HepG2 (cell line): ENCODE data around the gene PXDC1. TPM values are rescaled to one million over a fixed set of nuclear protein-coding genes. Genes with fewer than 3 reads are reported as not detected.

Experiments used
- ARID2 ChIP-seq: sonication (generic); formaldehyde crosslinking; IDR thresholded peaks from 2 replicates; pipeline ENCODE4 v1.8.1; 2022; ENCODE audit warnings: mild to moderate bottlenecking, missing genetic modification reagents, borderline replicate concordance
- ARNT ChIP-seq: fragments of 450-650 bp; IDR thresholded peaks from 2 replicates; pipeline ENCODE4 v1.6.1; 2017
- ARNT2 ChIP-seq: sonication (generic); formaldehyde crosslinking; IDR thresholded peaks from 2 replicates; pipeline ENCODE4 v1.8.0; 2022; ENCODE audit warnings: mild to moderate bottlenecking, low read depth, missing genetic modification reagents, moderate library complexity
- JDP2 ChIP-seq: sonication (generic); formaldehyde crosslinking; IDR thresholded peaks from 2 replicates; pipeline ENCODE4 v1.8.1; 2022; ENCODE audit warnings: missing genetic modification reagents, borderline replicate concordance
- KAT8 ChIP-seq: IDR thresholded peaks from 2 replicates; pipeline ENCODE4 v1.6.1; 2016; ENCODE audit warnings: missing genetic modification reagents, missing compliant biosample characterization
- SALL1 ChIP-seq: sonication (generic); formaldehyde crosslinking; IDR thresholded peaks from 2 replicates; pipeline ENCODE4 v1.8.0; 2022; ENCODE audit warnings: mild to moderate bottlenecking, missing genetic modification reagents
- SAP130 ChIP-seq: IDR thresholded peaks from 2 replicates; pipeline ENCODE4 v1.6.1; 2016; ENCODE audit warnings: low read depth
- TSC22D2 ChIP-seq: sonication (generic); formaldehyde crosslinking; IDR thresholded peaks from 2 replicates; pipeline ENCODE4 v1.5.1; 2020; ENCODE audit warnings: missing genetic modification reagents, mild to moderate bottlenecking, borderline replicate concordance
- ZFP36 ChIP-seq: fragments of 150-350 bp; IDR thresholded peaks from 2 replicates; pipeline ENCODE4 v1.6.1; 2018; ENCODE audit warnings: borderline replicate concordance, low read length, low read depth; ENCODE audit not compliant: partially characterized antibody
- ZFP37 ChIP-seq: sonication (generic); formaldehyde crosslinking; IDR thresholded peaks from 2 replicates; pipeline ENCODE4 v1.4.0; 2020; ENCODE audit warnings: missing genetic modification reagents, borderline replicate concordance
- ZKSCAN5 ChIP-seq: sonication (generic); formaldehyde crosslinking; IDR thresholded peaks from 2 replicates; pipeline ENCODE4 v1.5.1; 2020; ENCODE audit warnings: mild to moderate bottlenecking, missing genetic modification reagents
- ZNF614 ChIP-seq: IDR thresholded peaks from 2 replicates; pipeline ENCODE4 v1.6.1; 2018; ENCODE audit warnings: missing biosample characterization, missing genetic modification reagents, inconsistent platforms, borderline replicate concordance
- ZNF749 ChIP-seq: sonication (generic); formaldehyde crosslinking; IDR thresholded peaks from 2 replicates; pipeline ENCODE4 v1.8.0; 2022; ENCODE audit warnings: mild to moderate bottlenecking, missing genetic modification reagents, moderate library complexity, borderline replicate concordance
- ZSCAN31 ChIP-seq: sonication (generic); formaldehyde crosslinking; IDR thresholded peaks from 2 replicates; pipeline ENCODE4 v1.5.0; 2020; ENCODE audit warnings: low read depth, mild to moderate bottlenecking, missing genetic modification reagents
- polyA plus RNA-seq, 8 experiments: library from polyadenylated mRNA; depleted of rRNA in 3 of 8; stranded (reverse) in 7 of 8; unstranded in 1 of 8; fragments of >200 nt; fragmentation: Illumina TruSeq in 4 of 8; extraction: Trizol in 4 of 8; gene quantifications; 2 replicates each; pipeline versions ENCODE4 v1.2.1 to v1.2.3, GENCODE V29; 2011 to 2016; ENCODE audit warnings: low read depth in 4 of 8, missing spikeins in 1 of 8, mixed read lengths in 1 of 8; ENCODE audit not compliant: insufficient read depth in 1 of 8
- total RNA-seq, 5 experiments: library from RNA; depleted of rRNA; stranded (reverse); fragments of >200 nt; fragmentation: Illumina TruSeq; extraction: Trizol; gene quantifications; 2 replicates each; pipeline ENCODE4 v1.2.3, GENCODE V29; 2016; ENCODE audit warnings: low read depth in 1 of 5
- TF ChIP-seq, protein P1 (sequence below): sonication (generic); formaldehyde crosslinking; IDR thresholded peaks from 2 replicates; pipeline ENCODE4 v1.4.0; 2020; ENCODE audit warnings: mild to moderate bottlenecking, missing genetic modification reagents
- TF ChIP-seq, protein P2 (sequence below): sonication (generic); formaldehyde crosslinking; IDR thresholded peaks from 2 replicates; pipeline ENCODE4 v1.4.0; 2020; ENCODE audit warnings: missing genetic modification reagents, borderline replicate concordance
- TF ChIP-seq, protein P3 (sequence below): sonication (generic); formaldehyde crosslinking; IDR thresholded peaks from 2 replicates; pipeline ENCODE4 v1.8.1; 2022; ENCODE audit warnings: mild to moderate bottlenecking, missing genetic modification reagents
- TF ChIP-seq, protein P4 (sequence below): sonication (generic); formaldehyde crosslinking; IDR thresholded peaks from 2 replicates; pipeline ENCODE4 v1.4.0; 2020; ENCODE audit warnings: missing genetic modification reagents, borderline replicate concordance
- TF ChIP-seq, protein P5 (sequence below): sonication (generic); formaldehyde crosslinking; IDR thresholded peaks from 2 replicates; pipeline ENCODE4 v1.4.0; 2020; ENCODE audit warnings: low read depth, mild to moderate bottlenecking, missing genetic modification reagents

PXDC1 gene
- total and polyA plus RNA-seq, 2 of the 13 experiments (the other 11 are each of a cell fraction or from before 2014, with no cell fraction given): 32.4 to 34.7 TPM

DNA sequence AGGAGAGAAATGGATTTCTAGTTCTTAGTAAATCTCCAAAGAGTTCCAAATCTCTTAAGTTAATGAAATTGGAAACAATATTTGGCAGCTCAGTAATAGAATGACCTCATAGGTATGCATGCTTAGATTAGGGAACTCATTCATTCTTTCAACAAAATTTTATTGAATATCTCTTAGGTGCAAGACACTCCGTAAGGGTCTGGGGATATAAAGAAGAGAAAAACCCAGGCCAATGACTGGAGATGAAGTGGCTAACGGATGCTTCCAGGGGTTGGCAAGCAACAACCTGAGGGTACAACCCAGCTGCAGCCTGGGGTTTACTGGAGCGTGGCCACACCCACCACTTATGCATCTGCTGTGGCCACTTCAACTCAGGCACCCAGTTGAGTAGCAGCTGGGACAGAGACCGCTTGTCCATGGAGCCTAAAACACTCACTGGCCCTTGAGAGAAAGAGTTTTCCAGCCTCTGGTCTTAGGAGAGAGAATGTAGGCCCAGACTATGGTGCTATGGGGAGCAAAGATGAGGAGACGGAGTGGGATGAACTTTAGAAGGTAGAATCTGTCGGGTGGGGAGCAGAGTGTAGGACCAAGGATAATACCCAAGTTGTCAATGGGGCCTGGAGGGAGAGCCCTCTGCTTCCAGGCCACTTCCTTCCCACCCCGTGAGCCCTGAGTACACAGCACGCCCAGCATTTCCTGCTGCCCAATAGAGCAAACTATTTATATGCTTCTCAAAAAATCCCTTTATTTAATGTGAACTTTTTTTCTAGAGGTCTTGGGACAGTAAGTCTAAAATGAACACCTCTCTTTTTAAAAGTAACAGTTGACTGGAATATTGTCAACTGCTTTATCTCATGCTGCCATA is 46.8 kb upstream of the PXDC1 start (continued):
- TF ChIP-seq, protein P1, sequence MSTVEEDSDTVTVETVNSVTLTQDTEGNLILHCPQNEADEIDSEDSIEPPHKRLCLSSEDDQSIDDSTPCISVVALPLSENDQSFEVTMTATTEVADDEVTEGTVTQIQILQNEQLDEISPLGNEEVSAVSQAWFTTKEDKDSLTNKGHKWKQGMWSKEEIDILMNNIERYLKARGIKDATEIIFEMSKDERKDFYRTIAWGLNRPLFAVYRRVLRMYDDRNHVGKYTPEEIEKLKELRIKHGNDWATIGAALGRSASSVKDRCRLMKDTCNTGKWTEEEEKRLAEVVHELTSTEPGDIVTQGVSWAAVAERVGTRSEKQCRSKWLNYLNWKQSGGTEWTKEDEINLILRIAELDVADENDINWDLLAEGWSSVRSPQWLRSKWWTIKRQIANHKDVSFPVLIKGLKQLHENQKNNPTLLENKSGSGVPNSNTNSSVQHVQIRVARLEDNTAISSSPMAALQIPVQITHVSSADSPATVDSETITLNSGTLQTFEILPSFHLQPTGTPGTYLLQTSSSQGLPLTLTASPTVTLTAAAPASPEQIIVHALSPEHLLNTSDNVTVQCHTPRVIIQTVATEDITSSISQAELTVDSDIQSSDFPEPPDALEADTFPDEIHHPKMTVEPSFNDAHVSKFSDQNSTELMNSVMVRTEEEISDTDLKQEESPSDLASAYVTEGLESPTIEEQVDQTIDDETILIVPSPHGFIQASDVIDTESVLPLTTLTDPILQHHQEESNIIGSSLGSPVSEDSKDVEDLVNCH (CRISPR knock-in tag): no peak
- 0 out of 2 replicates have a peak, but pooled peaks have one; percentile 22 for TF ChIP-seq ZNF614 (CRISPR knock-in tag)
- peak; percentile 60; the same call in 1 of the 2 replicates for TF ChIP-seq ARID2 (CRISPR knock-in tag)
- TF ChIP-seq, protein P2, sequence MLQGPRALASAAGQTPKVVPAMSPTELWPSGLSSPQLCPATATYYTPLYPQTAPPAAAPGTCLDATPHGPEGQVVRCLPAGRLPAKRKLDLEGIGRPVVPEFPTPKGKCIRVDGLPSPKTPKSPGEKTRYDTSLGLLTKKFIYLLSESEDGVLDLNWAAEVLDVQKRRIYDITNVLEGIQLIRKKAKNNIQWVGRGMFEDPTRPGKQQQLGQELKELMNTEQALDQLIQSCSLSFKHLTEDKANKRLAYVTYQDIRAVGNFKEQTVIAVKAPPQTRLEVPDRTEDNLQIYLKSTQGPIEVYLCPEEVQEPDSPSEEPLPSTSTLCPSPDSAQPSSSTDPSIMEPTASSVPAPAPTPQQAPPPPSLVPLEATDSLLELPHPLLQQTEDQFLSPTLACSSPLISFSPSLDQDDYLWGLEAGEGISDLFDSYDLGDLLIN: no peak
- no peak for TF ChIP-seq ARNT
- 0 out of 2 replicates have a peak, but pooled peaks have one; percentile 21 for TF ChIP-seq ARNT2 (CRISPR knock-in tag)
- no peak for TF ChIP-seq ZSCAN31 (CRISPR knock-in tag)
- 0 out of 2 replicates have a peak, but pooled peaks have one; percentile 40 for TF ChIP-seq KAT8 (CRISPR knock-in tag)
- no peak for TF ChIP-seq ZKSCAN5
- 0 out of 2 replicates have a peak, but pooled peaks have one; percentile 29 for TF ChIP-seq TSC22D2
- no peak for TF ChIP-seq ZNF749 (CRISPR knock-in tag)
- TF ChIP-seq ZFP36: no peak
- TF ChIP-seq, protein P3, sequence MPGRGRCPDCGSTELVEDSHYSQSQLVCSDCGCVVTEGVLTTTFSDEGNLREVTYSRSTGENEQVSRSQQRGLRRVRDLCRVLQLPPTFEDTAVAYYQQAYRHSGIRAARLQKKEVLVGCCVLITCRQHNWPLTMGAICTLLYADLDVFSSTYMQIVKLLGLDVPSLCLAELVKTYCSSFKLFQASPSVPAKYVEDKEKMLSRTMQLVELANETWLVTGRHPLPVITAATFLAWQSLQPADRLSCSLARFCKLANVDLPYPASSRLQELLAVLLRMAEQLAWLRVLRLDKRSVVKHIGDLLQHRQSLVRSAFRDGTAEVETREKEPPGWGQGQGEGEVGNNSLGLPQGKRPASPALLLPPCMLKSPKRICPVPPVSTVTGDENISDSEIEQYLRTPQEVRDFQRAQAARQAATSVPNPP: no peak
- TF ChIP-seq, protein P4, sequence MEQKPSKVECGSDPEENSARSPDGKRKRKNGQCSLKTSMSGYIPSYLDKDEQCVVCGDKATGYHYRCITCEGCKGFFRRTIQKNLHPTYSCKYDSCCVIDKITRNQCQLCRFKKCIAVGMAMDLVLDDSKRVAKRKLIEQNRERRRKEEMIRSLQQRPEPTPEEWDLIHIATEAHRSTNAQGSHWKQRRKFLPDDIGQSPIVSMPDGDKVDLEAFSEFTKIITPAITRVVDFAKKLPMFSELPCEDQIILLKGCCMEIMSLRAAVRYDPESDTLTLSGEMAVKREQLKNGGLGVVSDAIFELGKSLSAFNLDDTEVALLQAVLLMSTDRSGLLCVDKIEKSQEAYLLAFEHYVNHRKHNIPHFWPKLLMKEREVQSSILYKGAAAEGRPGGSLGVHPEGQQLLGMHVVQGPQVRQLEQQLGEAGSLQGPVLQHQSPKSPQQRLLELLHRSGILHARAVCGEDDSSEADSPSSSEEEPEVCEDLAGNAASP: 0 out of 2 replicates have a peak, but pooled peaks have one; percentile 4
- TF ChIP-seq SALL1 (CRISPR knock-in tag): peak; percentile 33; the same call in 1 of the 2 replicates
- no peak for TF ChIP-seq JDP2 (CRISPR knock-in tag)
- TF ChIP-seq, protein P5, sequence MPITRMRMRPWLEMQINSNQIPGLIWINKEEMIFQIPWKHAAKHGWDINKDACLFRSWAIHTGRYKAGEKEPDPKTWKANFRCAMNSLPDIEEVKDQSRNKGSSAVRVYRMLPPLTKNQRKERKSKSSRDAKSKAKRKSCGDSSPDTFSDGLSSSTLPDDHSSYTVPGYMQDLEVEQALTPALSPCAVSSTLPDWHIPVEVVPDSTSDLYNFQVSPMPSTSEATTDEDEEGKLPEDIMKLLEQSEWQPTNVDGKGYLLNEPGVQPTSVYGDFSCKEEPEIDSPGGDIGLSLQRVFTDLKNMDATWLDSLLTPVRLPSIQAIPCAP: no peak
- TF ChIP-seq ZFP37: 0 out of 2 replicates have a peak, but pooled peaks have one; percentile 24
- TF ChIP-seq SAP130 (CRISPR knock-in tag): no peak; the same call in 1 of the 2 replicates
